Activated CD4-positive, alpha-beta memory T cell treated with anti-CD3 and anti-CD28 coated beads for 36 hours (primary cell): ENCODE data around the gene SALL1. TPM values are rescaled to one million over a fixed set of nuclear protein-coding genes. Genes with fewer than 3 reads are reported as not detected.

ENCODE experiments used
- CTCF ChIA-PET: fragments of 350-600 bp; sonication (Branson Sonifier 250); formaldehyde crosslinking; loops from one replicate; lab custom pipeline; 2021; ENCODE audit warnings: antibody characterized with exemption, inconsistent platforms; lab: Charles Lee
- POLR2A ChIA-PET: fragments of 350-600 bp; sonication (Branson Sonifier 250); formaldehyde crosslinking; loops from one replicate; lab custom pipeline; 2021; ENCODE audit warnings: antibody characterized with exemption; lab: Charles Lee
- DNase-seq: peaks from one replicate; pipeline ENCODE4 v3.0.0-alpha.2; 2020
- H3K27ac Mint-ChIP-seq: one replicate; pipeline ENCODE4 v1.8.0; 2021; ENCODE audit warnings: mixed read lengths
- H3K27me3 Mint-ChIP-seq: one replicate; pipeline ENCODE4 v1.8.0; 2021; ENCODE audit warnings: mixed read lengths
- H3K36me3 Mint-ChIP-seq: one replicate; pipeline ENCODE4 v1.8.0; 2021; ENCODE audit warnings: mixed read lengths
- H3K4me1 Mint-ChIP-seq: one replicate; pipeline ENCODE4 v1.8.0; 2021; ENCODE audit warnings: low read depth, mixed read lengths
- H3K4me3 Mint-ChIP-seq: one replicate; pipeline ENCODE4 v1.8.0; 2021; ENCODE audit warnings: mild to moderate bottlenecking, mixed read lengths
- H3K9me3 Mint-ChIP-seq: one replicate; pipeline ENCODE4 v1.8.0; 2021; ENCODE audit warnings: mixed read lengths
- intact Hi-C: fragments of 100-400 bp; cut with micrococcal nuclease; formaldehyde crosslinking; loops from one replicate; pipeline ENCODE4 v1.15.1; 2023
- total RNA-seq, 2 experiments: library from RNA; stranded (reverse); gene quantifications; one replicate each; pipeline ENCODE4 v1.2.3, GENCODE V29; 2021

SALL1 gene
- total RNA-seq: not detected

DNA sequence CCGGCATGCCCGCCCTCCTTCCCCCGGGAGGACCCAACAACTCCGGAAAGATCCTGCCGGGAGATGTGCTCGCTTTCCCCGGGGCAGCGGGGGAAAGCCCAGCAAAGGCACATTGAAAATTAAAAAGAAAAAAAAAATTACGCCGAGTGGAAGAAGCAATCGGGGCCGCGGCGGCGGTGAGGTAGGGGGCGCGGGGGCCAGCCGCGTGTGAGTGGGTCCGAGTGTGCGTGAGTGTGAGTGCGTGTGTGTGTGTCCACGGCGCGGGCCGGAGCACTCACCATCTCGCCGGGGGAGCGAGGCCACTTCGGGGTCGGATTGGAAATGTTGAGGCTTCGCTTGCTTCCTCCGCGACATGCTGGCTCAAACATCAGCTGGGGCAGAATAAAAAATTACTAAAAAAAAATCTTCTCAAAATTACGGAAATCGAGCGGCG lies at the start of gene SALL1:
Gene SALL1 (minus strand): TSS at position 383 of the 433 bp plus-strand sequence. CDS start 29 bp downstream, at position 354.
- POLR2A ChIA-PET: no interaction called here
- H3K27ac Mint-ChIP-seq: no peak within 1 kb of the TSS
- CTCF ChIA-PET: no interaction called here

DNA sequence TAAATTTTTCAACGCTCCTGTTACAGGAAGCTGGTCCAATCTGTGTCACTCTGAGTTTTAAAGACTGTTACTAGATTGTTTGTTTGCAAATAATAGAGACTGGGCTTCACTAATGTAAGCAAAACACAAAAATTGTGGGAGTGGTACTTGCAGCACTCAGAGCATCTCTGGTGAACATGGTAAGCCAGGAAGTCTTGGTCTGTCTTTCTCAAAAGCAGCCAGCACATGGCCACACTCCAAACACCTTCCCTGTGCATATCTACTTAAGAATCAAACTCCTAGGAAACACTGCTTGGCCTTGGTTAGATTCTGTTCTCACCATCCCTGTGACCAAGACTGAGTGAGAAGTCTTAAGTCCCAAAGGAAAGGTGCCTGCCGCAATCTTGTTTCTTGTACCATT lies 49.7 kb upstream of the SALL1 start:
- Mint-ChIP-seq H3K36me3 (no peaks in the 10 kb centered on the region), H3K9me3 (peaks cover 17% of the 10 kb centered on the region)

More for the DNA sequence above, at the start of gene SALL1:
- H3K27me3 Mint-ChIP-seq: peaks cover 67% of the 10 kb centered on the region
- intact Hi-C loops: no loop called here
- peaks cover 4% of the 10 kb centered on the region for H3K36me3 Mint-ChIP-seq
- DNase-seq: no peak
- no peak within 1 kb of the TSS for H3K4me3 Mint-ChIP-seq
- peaks cover 13% of the 10 kb centered on the region for H3K4me1 Mint-ChIP-seq
- H3K9me3 Mint-ChIP-seq: no peaks in the 10 kb centered on the region

DNA sequence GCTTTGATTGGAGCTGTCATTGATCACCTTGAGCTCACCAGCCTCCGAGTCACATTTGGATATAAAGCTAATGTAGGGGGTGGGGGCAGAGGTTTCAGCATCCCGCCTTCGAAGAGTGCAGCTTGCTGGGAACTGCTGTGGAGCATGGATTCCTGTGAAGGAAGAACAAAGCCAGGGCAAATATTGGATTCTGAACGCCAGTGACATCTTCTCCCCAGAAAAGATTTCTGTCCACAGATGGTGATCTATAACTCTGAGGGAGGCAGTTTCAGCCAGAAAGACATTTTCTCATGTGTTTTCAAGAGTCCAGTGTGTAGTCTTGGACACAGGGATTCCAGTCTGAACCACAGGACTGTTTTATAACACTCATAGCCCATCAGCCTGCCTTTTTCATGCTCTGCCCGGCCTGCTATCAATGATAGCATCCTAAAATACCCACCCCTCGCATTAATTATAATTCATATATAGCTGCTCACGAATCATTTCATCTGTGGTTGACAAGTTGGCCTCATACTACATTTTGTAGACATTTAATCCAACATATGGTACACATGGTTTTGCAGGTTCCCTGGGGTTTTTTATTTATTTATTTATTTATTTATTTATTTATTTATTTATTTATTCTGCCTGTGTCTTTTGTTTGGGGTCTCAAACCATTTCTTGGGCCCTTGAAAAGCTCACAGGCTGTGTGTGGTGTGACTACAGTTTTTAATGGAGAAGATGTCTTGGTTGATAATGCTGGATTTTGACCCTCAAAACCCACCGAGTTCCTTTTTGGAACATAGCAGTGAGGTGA lies 47.1 kb upstream of the SALL1 start:
- Mint-ChIP-seq H3K27me3 (peaks cover 2% of the 10 kb centered on the region), H3K9me3 (peaks cover 17% of the 10 kb centered on the region), H3K27ac (no peak overlapping the region), H3K4me3 (no peak overlapping the region), H3K36me3 (no peaks in the 10 kb centered on the region), H3K4me1 (no peaks in the 10 kb centered on the region)
- intact Hi-C loops: no loop called here
- no peak for DNase-seq
- ChIA-PET CTCF (no interaction called here), POLR2A (no interaction called here)

More for the DNA sequence above, 49.7 kb upstream of the SALL1 start:
- ChIA-PET CTCF (no interaction called here), POLR2A (no interaction called here)
- Mint-ChIP-seq H3K27me3 (peaks cover 2% of the 10 kb centered on the region), H3K27ac (no peak overlapping the region), H3K4me3 (no peak overlapping the region), H3K4me1 (no peaks in the 10 kb centered on the region)
- no peak for DNase-seq
- intact Hi-C loops: no loop called here

DNA sequence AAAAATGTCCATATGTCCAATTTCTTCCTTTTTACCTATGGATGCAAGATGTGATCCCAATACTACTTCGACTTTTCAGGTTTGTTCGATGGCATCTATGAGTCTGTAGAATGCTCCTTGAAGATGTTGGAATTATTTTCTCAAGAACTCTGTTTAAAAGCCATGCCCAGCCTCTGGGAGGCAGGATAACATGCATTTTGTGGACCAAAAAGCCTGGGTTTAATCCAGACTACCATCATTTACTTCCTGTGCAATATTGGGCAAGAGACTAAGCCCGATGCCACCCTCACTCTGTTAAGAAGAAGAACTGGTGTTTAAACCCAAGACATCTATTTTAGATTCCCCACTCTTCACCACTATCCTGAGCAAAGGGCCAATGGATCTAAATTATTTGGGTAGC lies 42.8 kb upstream of the SALL1 start:
- CTCF ChIA-PET: no interaction called here

DNA sequence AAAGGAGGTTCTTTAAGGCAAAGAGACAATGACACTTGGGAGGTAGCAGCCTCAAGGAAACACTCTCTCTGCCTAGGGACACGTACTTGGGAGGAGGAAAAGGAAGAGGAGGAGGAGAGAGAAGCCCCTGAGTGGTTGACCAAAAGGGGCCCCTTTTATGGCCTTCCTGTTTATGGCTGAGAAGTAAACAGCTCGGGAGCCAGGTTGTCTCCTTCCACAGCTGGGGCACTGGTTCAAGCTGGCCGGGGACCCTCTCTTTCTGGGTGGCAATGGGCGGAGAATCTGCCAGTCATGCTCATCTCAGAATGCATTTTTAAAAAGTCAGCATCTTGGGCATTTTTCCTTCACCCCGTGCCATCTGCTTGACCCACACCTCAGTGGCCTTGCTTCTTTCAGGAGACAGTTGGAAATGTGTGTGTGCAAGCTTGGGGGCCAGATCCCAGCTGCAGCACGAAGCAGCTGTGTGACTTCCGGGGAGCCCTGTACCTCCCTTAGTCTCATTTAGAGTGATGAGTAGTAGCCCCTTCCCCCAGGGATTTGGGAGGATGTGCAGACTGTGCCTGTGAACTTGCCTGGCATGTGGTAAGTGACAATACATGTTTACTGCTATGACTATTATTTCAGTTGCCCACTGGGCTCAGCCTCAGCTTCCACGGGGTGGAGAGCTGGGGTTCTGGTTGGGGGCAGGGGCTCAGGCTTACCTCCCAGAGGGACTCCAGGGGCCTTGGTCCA lies 33.8 kb upstream of the SALL1 start:
- CTCF ChIA-PET: no interaction called here
- POLR2A ChIA-PET: no interaction called here
- Mint-ChIP-seq H3K27ac (no peak overlapping the region), H3K4me3 (no peak overlapping the region), H3K27me3 (no peaks in the 10 kb centered on the region), H3K4me1 (no peaks in the 10 kb centered on the region), H3K36me3 (no peaks in the 10 kb centered on the region), H3K9me3 (no peaks in the 10 kb centered on the region)
- DNase-seq: no peak
- intact Hi-C loops: no loop called here

More for the DNA sequence above, 42.8 kb upstream of the SALL1 start:
- H3K27me3 Mint-ChIP-seq: peaks cover 2% of the 10 kb centered on the region
- H3K4me3 Mint-ChIP-seq: no peak overlapping the region
- H3K27ac Mint-ChIP-seq: no peak overlapping the region
- no peak for DNase-seq
- H3K36me3 Mint-ChIP-seq: no peaks in the 10 kb centered on the region
- POLR2A ChIA-PET: no interaction called here
- no peaks in the 10 kb centered on the region for H3K4me1 Mint-ChIP-seq
- H3K9me3 Mint-ChIP-seq: no peaks in the 10 kb centered on the region
- intact Hi-C loops: no loop called here

DNA sequence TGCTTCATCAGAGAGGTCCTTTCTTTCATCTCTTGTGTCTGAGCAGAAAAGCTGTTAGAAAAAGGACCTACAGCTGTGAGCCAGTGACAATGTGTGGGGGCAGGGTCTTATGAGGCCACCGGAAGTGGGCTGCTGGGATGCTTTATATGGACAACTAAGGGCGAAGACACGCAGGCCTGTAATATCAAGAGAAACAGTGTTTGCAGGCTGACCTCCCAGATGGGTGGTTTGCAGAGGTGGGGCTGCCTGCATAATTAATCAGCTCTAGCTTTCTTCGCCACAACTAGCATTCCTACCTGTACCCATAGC lies 30.4 kb upstream of the SALL1 start:
- CTCF ChIA-PET: no interaction called here
- Mint-ChIP-seq H3K27ac (no peak overlapping the region), H3K4me1 (no peaks in the 10 kb centered on the region), H3K4me3 (no peak overlapping the region), H3K9me3 (no peaks in the 10 kb centered on the region), H3K27me3 (no peaks in the 10 kb centered on the region), H3K36me3 (no peaks in the 10 kb centered on the region)
- DNase-seq: no peak
- intact Hi-C loops: no loop called here
- POLR2A ChIA-PET: no interaction called here

DNA sequence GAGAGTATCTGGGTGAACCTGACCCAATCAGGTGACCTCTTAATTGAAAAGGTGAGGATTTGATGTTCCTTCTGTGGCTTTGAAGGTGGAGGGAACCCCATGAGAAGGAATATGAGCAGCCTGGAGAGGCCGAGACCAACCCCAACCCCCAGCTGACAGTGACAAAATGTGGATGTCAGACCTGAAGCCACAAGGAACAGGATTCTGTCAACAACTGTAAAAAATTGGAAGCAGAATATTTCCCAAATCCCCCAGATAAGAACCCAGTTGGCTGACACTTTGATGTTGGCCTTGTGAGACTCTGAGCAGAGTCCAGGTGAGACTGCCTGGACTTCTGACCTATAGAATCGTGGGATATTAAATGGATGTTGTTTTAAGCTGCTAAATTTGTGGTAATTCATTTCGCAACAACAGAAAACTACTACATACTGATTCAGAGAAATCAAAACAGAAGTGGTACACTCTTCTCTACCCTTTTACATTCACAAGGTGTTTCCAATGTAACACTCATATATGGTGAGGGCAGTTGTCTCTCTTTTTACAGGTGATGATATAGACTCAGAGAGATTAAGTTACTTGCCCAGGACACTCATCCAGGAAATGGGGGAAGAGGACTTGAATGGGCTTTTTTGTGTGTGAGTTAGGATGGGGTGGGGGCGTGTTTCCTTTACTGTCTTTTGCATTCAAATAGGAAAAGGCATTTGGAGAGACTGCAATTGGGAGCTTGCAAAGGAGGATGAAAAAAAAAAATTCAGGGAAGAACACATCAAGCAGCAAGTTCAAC lies 29.8 kb upstream of the SALL1 start:
- ChIA-PET CTCF (no interaction called here), POLR2A (no interaction called here)
- Mint-ChIP-seq H3K27ac (no peak overlapping the region), H3K36me3 (no peaks in the 10 kb centered on the region), H3K9me3 (no peaks in the 10 kb centered on the region), H3K4me1 (no peaks in the 10 kb centered on the region), H3K27me3 (no peaks in the 10 kb centered on the region), H3K4me3 (no peak overlapping the region)
- DNase-seq: no peak
- intact Hi-C loops: no loop called here

DNA sequence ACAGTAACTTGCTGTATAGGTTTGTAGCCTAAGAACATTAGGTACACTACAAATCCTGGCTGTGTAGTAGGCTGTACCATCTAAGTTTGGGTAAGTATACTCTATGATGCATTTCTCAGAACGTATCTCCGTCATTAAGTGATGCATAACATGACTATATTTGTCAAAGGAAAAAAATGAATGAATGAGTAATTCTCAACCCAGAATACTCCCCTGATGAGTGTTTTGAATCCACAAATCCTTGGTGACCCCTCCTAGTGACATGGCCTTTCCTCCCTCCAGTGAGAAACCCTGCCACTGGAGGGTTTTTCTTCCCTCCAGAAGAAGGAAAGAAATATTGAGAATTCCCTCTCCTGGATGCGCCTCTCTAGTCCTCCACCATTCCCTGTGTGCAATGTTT lies 24.0 kb upstream of the SALL1 start:
- DNase-seq: no peak
- ChIA-PET POLR2A (no interaction called here), CTCF (no interaction called here)
- H3K9me3 Mint-ChIP-seq: no peaks in the 10 kb centered on the region
- no peak overlapping the region for H3K4me3 Mint-ChIP-seq
- no peaks in the 10 kb centered on the region for H3K27me3 Mint-ChIP-seq
- no peaks in the 10 kb centered on the region for H3K4me1 Mint-ChIP-seq
- no peak overlapping the region for H3K27ac Mint-ChIP-seq
- H3K36me3 Mint-ChIP-seq: no peaks in the 10 kb centered on the region
- intact Hi-C loops: no loop called here

DNA sequence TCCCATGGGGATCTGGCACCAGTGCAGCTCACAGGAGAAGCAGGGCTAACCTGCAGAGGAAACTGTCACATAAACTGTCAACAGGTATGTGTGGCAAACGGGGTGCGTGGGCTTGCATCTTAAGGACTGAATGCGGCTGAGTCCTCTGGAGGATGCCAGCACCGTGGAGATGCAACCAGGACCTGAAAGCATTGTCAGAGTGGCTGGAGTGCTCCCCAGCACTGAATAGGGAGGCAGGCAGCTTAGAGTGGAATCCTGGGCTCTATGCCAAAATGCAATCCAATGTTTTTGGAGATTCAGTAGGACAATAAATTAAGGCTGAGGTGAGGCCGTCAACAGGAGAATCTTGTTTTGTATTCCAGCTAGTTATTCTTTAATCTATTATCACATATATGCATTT lies 21.3 kb upstream of the SALL1 start:
- Mint-ChIP-seq H3K27ac (no peak overlapping the region), H3K27me3 (no peaks in the 10 kb centered on the region), H3K36me3 (no peaks in the 10 kb centered on the region), H3K4me1 (no peaks in the 10 kb centered on the region), H3K9me3 (no peaks in the 10 kb centered on the region), H3K4me3 (no peak overlapping the region)
- DNase-seq: no peak
- intact Hi-C loops: no loop called here
- POLR2A ChIA-PET: no interaction called here
- CTCF ChIA-PET: no interaction called here

DNA sequence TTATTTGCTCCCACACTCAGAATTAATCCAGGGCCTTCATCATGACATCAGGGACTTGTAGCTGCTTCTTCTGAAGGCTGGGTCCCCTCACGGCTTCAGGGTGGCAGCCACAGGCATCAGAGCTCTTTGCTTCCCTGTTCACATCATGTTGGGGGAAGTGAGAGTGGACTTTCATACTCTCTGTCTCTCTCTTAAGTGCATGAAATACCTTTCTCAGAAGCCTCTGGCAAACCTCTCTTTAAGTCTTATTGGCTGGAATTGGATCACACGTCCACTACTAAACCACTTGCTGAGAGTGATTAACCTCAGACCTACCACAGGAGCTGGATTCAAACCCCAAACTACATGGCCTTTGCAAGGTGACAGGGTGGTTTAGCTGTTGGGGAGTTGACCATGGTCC lies 17.7 kb upstream of the SALL1 start:
- no peaks in the 10 kb centered on the region for H3K4me1 Mint-ChIP-seq
- DNase-seq: no peak
- H3K27ac Mint-ChIP-seq: no peak overlapping the region
- intact Hi-C loops: no loop called here
- no peaks in the 10 kb centered on the region for H3K27me3 Mint-ChIP-seq
- H3K4me3 Mint-ChIP-seq: no peak overlapping the region
- H3K36me3 Mint-ChIP-seq: no peaks in the 10 kb centered on the region
- ChIA-PET CTCF (no interaction called here), POLR2A (no interaction called here)
- no peaks in the 10 kb centered on the region for H3K9me3 Mint-ChIP-seq

DNA sequence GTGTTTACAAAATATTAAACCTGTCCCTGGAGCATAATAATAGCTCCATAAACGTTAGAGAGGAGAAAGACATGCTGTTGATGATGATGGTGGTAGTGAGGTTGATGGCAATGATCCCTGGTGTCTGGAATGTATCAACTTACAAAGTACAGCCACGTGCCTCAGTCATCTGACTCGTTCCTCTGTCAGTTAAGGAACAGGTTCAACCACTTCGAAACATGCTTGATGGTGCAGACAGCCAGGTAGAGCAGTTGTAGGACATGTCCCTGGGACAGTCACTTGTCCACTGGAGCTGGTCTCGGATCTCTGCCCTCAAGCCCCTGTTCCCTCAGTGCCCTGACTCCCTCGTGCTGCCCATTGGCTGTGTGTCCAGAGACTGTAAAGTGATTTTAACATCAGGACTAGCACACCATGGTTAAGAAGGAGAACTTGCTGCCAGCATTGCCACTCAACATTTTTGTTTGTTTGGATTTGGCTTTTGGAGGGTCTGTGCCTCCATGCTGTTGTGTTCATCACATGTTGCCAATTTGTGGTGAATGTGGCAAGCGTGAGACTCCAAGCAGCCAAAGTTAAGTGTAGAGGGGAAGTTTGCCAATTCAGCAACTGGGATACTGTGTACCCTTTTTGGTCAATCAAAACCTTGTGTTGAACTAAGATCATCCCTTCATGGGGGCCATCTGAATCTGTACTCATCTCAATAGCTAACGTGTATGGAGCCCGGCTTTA lies 16.3 kb upstream of the SALL1 start:
- ChIA-PET POLR2A (no interaction called here), CTCF (no interaction called here)
- H3K36me3 Mint-ChIP-seq: no peaks in the 10 kb centered on the region
- no peaks in the 10 kb centered on the region for H3K4me1 Mint-ChIP-seq
- H3K4me3 Mint-ChIP-seq: no peak overlapping the region
- DNase-seq: no peak
- no peaks in the 10 kb centered on the region for H3K9me3 Mint-ChIP-seq
- intact Hi-C loops: no loop called here
- no peak overlapping the region for H3K27ac Mint-ChIP-seq
- H3K27me3 Mint-ChIP-seq: no peaks in the 10 kb centered on the region

DNA sequence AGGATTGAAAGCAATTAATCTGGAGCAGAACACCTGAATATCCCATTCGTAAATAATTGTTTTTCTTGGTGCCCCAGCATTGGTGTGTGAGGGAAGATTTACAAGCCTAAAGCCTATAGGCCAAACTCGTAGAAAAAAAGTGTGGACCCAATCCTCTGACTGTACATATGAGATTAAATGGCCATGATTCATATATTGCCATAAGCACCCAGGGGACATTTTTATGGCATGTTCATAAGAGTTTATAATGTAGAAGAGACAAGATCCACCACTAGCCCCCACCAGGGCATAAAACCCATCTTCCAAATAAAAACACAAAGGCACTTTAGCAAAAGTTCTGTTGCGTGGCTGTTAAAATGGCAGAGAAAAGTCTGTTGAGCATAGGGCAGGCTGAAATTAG lies 15.5 kb upstream of the SALL1 start:
- intact Hi-C loops: no loop called here
- no peak overlapping the region for H3K27ac Mint-ChIP-seq
- no peaks in the 10 kb centered on the region for H3K4me1 Mint-ChIP-seq
- no peak overlapping the region for H3K4me3 Mint-ChIP-seq
- H3K27me3 Mint-ChIP-seq: peaks cover under 1% of the 10 kb centered on the region
- no peaks in the 10 kb centered on the region for H3K36me3 Mint-ChIP-seq
- ChIA-PET CTCF (no interaction called here), POLR2A (no interaction called here)
- no peaks in the 10 kb centered on the region for H3K9me3 Mint-ChIP-seq
- no peak for DNase-seq
